Nucleus accumbens (tissue), 56 donors: Measurements from ENCODE around the gene MEI1.

Experiments used
- DNase-seq, 56 donors: peaks; one replicate each; lab custom pipeline; 2025; lab: John Stamatoyannopoulos, UW

Gene MEI1

GRCh38 chr22:41777749-41778425 is 78.6 kb downstream of the MEI1 start:
- no peak for DNase-seq

- no peak for DNase-seq
Measured at GRCh38 chr22:41779929-41780505, 80.7 kb downstream of the MEI1 start.

- peak in 3 of 56 donors; percentile 4 to 18 (median 13) for DNase-seq
Measured at GRCh38 chr22:41780746-41781505, 81.6 kb downstream of the MEI1 start.

DNA sequence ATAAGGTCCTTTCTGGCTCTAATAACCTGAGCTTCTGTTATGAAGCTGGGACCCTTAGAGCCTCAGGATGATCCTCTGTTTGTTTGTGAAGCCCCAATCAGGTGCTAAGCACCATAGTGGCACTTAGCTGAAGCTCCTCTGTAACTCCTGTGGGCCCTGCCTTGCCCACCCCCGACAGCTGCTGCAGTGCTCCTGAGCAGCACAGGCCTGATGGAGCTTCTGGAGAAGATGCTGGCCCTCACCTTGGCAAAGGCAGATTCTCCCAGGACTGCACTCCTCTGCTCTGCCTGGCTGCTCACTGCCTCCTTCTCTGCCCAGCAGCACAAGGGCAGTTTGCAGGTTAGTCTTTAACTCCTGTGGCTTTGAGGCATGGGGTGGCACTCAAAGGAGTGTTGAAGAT is 82.2 kb downstream of the MEI1 start:
- DNase-seq: no peak

DNA sequence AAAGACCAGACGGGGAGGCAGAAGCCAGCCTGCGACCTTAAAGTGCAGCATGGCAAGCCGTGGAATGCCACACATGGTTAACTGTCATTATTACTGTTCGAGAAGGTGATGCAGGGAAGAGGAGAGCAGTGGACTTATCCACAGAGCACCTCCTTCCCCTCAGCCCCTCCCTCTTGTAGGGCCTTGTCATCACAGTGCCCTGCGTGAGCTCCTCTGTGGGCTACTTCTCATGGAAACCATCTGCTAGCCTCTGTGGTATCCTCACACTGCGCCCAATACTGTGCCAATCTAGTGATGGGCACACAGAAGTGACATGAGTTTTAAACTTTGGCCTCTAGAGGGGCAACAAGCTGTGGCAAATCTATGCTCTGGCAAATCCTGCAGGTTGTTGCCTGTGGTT is 83.0 kb downstream of the MEI1 start:
- DNase-seq: no peak

DNA sequence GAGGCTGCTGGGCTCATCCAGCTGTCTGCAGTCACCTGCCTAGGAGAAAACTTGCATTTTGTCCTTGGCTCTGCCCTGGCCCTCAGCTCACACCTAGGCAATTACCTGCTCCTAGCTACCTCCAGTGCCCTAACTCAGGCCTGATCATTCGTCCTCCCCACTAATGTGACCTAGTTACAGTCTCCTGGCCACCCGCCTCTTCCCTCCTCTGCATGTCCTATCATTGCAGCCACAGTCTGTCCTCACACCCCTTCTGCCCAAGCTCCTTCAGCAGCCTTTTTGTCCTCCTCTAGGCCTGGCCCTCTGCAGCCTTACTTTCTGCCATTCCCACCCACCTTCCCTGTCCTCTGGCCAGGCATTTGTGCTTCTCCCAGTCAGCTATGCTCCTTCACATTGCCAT is 83.4 kb downstream of the MEI1 start:
- no peak for DNase-seq

- DNase-seq: no peak
Measured at GRCh38 chr22:41787331-41787730, 88.0 kb downstream of the MEI1 start.

GRCh38 chr22:41793871-41794270 is 94.6 kb downstream of the MEI1 start:
- no peak for DNase-seq

GRCh38 chr22:41798736-41799135 is 99.4 kb downstream of the MEI1 start:
- no peak for DNase-seq

GRCh38 chr22:41799486-41800347 is 100.4 kb downstream of the MEI1 start:
- DNase-seq: peak in 39 of 56 donors; percentile 5 to 65 (median 43)

- peak; percentile 34 to 94 (median 82) for DNase-seq
Measured at GRCh38 chr22:41800348-41801146, 101.2 kb downstream of the MEI1 start, which contains the start of gene CCDC134. Gene CCDC134, plus strand, starts transcription at chr22:41800679. Its CDS starts 8,212 bp downstream, at chr22:41808891.

GRCh38 chr22:41801147-41801819 is 102.0 kb downstream of the MEI1 start:
- no peak for DNase-seq

- no peak for DNase-seq
Measured at GRCh38 chr22:41801886-41802285, 102.6 kb downstream of the MEI1 start.

DNA sequence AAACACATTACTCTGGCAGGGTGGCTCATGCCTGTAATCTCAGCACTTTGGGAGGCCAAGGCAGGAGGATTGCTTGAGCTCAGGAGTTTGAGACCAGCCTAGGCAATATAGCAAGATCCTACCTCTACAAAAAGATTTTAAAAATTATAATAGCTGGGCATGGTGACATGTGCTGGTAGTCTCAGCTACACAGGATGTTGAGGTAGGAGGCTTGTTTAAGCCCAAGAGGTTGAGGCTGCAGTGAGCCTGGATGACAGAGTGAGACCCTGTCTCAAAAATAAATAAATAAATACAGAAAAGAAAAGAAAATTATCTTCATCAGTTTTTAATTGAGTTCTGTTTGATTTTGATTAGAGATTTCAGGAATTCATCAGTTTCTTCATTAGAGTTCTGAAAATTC is 106.3 kb downstream of the MEI1 start:
- DNase-seq: no peak

DNA sequence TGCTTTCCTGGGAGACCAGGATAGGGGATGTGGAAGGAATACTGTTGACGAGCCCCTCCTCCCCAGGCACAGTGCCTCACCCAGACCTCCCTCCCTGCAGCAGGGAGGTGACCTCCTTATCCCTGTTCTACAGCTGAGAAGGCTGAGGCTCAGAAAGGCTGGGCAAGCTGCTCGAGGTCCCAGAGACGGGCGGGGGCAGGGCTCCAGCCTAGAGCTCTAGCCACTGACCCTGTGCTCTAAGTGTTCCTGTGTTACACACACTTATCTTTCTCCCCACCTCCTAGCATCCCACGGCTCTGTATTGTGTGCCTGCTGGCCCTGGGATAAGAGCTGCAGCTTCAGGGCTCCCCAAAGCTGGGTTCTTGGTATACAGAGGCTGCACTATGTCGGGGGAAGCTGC is 109.1 kb downstream of the MEI1 start:
- DNase-seq: no peak

- DNase-seq: no peak
Measured at GRCh38 chr22:41810022-41810421, 110.7 kb downstream of the MEI1 start.

- no peak for DNase-seq
Measured at GRCh38 chr22:41812805-41813545, 113.7 kb downstream of the MEI1 start.

DNA sequence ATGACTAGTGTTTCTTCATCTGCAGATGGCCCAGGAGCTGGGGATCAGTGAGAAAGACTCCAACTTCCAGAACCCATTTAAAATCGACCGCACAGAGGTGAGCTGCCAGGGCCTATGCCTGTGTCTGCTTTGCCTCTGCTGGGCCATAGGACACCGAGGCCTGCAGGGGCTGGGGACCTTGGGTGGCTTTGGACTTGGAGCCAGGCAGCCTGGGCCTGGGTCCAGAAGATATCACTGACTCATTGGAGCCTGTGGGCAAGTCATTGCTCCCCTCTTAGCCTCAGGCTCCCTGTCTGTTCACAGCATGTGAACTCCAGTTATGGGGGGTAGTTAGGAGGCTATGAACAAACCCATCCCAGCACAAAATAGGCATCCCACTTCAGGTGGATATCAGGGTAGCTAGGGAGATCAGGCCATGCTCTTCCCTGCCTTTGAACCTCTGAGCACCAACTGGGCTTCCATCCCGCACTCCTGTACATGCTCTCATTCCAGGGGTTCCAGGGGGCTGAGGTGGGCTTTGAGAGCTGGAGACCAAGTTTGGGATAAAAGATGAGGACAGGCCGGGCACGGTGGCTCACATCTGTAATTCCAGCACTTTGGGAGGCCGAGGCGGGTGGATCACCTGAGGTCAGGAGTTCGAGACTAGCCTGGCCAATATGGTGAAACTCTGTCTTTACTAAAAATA is 114.6 kb downstream of the MEI1 start:
- DNase-seq: no peak
